Endothelial cell (in vitro differentiated cells): ENCODE measurements around the gene PA2G4. TPM values are rescaled to one million over a fixed set of nuclear protein-coding genes. Genes with fewer than 3 reads are reported as not detected.

Source experiments
- DNase-seq: peaks from one replicate; pipeline ENCODE4 v3.0.0; 2021; ENCODE audit warnings: low spot score
- H3K27ac Mint-ChIP-seq: one replicate; pipeline ENCODE4 v1.8.0; 2021; ENCODE audit warnings: mixed read lengths, inconsistent platforms; ENCODE audit not compliant: unreplicated experiment
- H3K27me3 Mint-ChIP-seq: one replicate; pipeline ENCODE4 v1.8.0; 2021; ENCODE audit warnings: mild to moderate bottlenecking, moderate library complexity, mixed read lengths, inconsistent platforms; ENCODE audit not compliant: unreplicated experiment
- H3K36me3 Mint-ChIP-seq: one replicate; pipeline ENCODE4 v1.8.0; 2021; ENCODE audit warnings: mild to moderate bottlenecking, low read depth, mixed read lengths, inconsistent platforms; ENCODE audit not compliant: unreplicated experiment
- H3K4me1 Mint-ChIP-seq: one replicate; pipeline ENCODE4 v1.8.0; 2021; ENCODE audit warnings: mild to moderate bottlenecking, mixed read lengths, inconsistent platforms; ENCODE audit not compliant: unreplicated experiment
- H3K4me3 Mint-ChIP-seq: one replicate; pipeline ENCODE4 v1.8.0; 2021; ENCODE audit warnings: mild to moderate bottlenecking, mixed read lengths, inconsistent platforms; ENCODE audit not compliant: unreplicated experiment
- H3K9me3 Mint-ChIP-seq: one replicate; pipeline ENCODE4 v1.8.0; 2021; ENCODE audit warnings: mixed read lengths, inconsistent platforms; ENCODE audit not compliant: unreplicated experiment
- total RNA-seq: library from RNA; stranded (reverse); fragmentation: NEBNext Ultra II Directional; extraction: Animal tissue kit (Norgen Biotek cat#: 25700); gene quantifications from one replicate; pipeline ENCODE4 v1.2.1, GENCODE V29; 2021; ENCODE audit not compliant: unreplicated experiment
- TF ChIP-seq, protein P1 (sequence below): fragments of 200-600 bp; sonication (generic); IDR thresholded peaks from one replicate; pipeline ENCODE4 v1.5.0; 2021; ENCODE audit warnings: antibody characterized with exemption; ENCODE audit not compliant: unreplicated experiment

PA2G4 gene
- total RNA-seq, 1 donor from 2014 or later: 84.3 TPM

DNA sequence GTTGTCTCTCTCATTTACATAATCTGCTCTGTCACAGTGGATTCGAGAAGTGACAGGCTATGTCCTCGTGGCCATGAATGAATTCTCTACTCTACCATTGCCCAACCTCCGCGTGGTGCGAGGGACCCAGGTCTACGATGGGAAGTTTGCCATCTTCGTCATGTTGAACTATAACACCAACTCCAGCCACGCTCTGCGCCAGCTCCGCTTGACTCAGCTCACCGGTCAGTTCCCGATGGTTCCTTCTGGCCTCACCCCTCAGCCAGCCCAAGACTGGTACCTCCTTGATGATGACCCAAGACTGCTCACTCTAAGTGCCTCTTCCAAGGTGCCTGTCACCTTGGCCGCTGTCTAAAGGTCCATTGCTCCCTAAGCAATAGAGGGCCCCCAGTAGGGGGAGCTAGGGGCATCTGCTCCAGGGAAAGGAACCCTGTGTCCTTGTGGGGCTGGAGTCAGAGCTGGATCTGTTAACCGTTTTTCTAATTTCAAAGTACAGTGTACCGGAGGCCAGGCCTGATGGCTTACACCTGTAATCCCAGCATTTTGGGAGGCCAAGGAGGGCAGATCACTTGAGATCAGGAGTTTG, 19.3 kb upstream of the PA2G4 start:
- TF ChIP-seq, protein P1, sequence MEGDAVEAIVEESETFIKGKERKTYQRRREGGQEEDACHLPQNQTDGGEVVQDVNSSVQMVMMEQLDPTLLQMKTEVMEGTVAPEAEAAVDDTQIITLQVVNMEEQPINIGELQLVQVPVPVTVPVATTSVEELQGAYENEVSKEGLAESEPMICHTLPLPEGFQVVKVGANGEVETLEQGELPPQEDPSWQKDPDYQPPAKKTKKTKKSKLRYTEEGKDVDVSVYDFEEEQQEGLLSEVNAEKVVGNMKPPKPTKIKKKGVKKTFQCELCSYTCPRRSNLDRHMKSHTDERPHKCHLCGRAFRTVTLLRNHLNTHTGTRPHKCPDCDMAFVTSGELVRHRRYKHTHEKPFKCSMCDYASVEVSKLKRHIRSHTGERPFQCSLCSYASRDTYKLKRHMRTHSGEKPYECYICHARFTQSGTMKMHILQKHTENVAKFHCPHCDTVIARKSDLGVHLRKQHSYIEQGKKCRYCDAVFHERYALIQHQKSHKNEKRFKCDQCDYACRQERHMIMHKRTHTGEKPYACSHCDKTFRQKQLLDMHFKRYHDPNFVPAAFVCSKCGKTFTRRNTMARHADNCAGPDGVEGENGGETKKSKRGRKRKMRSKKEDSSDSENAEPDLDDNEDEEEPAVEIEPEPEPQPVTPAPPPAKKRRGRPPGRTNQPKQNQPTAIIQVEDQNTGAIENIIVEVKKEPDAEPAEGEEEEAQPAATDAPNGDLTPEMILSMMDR: peak; percentile 34
- DNase-seq: peak; percentile 61
- Mint-ChIP-seq H3K9me3 (no peaks in the 10 kb centered on the region), H3K4me3 (no peak overlapping the region), H3K4me1 (peaks cover 10% of the 10 kb centered on the region), H3K27me3 (peaks cover 8% of the 10 kb centered on the region), H3K36me3 (no peaks in the 10 kb centered on the region), H3K27ac (no peak overlapping the region)

DNA sequence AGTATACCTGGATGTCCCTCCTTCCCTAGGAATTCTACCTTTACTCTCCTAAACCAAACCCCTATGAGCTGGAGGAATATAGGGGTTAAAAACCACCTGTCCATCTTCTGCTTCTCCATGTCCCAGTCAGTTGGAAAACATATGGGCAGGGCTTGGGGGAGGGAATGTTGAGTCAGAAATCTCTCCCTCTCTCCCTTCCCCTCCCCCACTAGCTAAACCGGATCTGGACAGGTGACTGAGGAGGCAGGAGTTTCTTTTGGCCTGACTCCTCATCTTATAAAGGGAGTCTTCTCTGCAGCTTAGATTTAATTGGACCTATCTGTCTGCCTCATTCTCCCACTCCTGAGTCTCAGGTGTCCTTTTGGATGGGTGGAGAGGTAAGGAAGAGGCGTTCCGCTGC, 18.3 kb upstream of the PA2G4 start:
- Mint-ChIP-seq H3K27me3 (peaks cover 8% of the 10 kb centered on the region), H3K36me3 (peaks cover 3% of the 10 kb centered on the region), H3K9me3 (no peaks in the 10 kb centered on the region), H3K4me3 (no peak overlapping the region), H3K27ac (no peak overlapping the region), H3K4me1 (peaks cover 6% of the 10 kb centered on the region)
- no peak for DNase-seq
- TF ChIP-seq, protein P1: no peak

DNA sequence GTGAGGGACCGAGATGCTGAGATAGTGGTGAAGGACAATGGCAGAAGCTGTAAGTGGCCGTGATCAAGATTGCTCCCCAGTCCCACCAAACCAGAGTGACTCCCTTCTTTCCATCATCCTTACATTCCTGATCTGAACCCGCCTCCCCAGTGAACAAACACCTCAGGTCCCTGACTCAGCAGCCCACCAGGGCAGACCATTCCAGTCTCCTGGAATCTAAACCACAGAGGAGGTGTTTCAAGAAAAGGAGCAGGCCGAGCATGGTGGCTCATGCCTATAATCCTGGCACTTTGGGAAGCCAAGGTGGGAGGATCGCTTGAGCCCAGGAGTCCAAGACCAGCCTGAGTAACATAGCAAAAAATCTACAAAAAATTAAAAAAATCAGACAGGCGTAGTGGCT, 17.8 kb upstream of the PA2G4 start:
- TF ChIP-seq, protein P1: no peak
- DNase-seq: no peak
- Mint-ChIP-seq H3K9me3 (no peaks in the 10 kb centered on the region), H3K4me3 (no peak overlapping the region), H3K27ac (no peak overlapping the region), H3K27me3 (peaks cover 8% of the 10 kb centered on the region), H3K4me1 (peaks cover 3% of the 10 kb centered on the region), H3K36me3 (peaks cover 3% of the 10 kb centered on the region)

DNA sequence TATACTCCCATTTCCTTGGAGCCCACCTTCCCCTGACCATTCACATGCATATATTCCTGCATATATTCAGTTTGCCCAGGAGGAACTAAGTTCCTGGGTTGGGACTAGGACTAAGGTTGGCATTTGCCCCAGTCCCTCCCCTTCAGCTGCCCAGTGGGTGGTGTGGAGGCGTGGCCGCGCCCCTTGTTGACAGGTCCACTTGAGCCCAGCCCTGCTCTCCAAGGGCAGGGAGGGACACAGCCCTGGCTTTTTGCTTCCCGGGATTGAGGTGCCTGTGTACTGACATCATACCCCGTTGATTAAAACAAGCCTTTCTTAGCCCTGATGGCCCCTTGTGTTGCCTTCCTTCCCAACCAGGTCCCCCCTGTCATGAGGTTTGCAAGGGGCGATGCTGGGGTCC, 17.1 kb upstream of the PA2G4 start:
- Mint-ChIP-seq H3K9me3 (no peaks in the 10 kb centered on the region), H3K4me3 (no peak overlapping the region), H3K27ac (no peak overlapping the region), H3K4me1 (no peaks in the 10 kb centered on the region), H3K27me3 (peaks cover 6% of the 10 kb centered on the region), H3K36me3 (peaks cover 3% of the 10 kb centered on the region)
- TF ChIP-seq, protein P1: no peak
- DNase-seq: no peak

DNA sequence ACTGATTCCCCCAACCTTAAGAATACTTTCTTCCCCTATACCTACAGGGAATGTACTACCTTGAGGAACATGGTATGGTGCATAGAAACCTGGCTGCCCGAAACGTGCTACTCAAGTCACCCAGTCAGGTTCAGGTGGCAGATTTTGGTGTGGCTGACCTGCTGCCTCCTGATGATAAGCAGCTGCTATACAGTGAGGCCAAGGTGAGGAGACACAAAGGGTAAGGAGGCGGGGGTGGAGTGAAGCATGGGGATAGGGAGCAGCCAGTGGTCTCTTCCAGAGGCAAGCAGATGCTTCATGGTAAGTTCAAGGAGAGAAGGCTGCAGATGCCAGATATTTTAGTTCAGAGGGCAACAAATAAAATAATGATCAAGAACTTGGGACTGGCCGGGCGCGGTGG, 6.6 kb upstream of the PA2G4 start:
- Mint-ChIP-seq H3K4me3 (no peak overlapping the region), H3K9me3 (no peaks in the 10 kb centered on the region), H3K36me3 (peaks cover 3% of the 10 kb centered on the region), H3K4me1 (peaks cover 14% of the 10 kb centered on the region), H3K27ac (no peak overlapping the region), H3K27me3 (peaks cover 7% of the 10 kb centered on the region)
- TF ChIP-seq, protein P1: no peak
- DNase-seq: no peak
